Uterus (tissue), 4 donors: ENCODE data around the gene ANKRD63. TPM values are rescaled to one million over a fixed set of nuclear protein-coding genes. Genes with fewer than 3 reads are reported as not detected.

Experiments
- DNase-seq, 2 donors: peaks; one replicate each; pipeline ENCODE4 v3.0.0-alpha.2; 2019 to 2020
- H3K27ac ChIP-seq, 2 donors: fragments of 200-600 bp; sonication (generic); 1 replicate in 1 of 2; 2 replicates in 1 of 2; pipeline ENCODE4 v1.5.1; 2016 to 2018
- H3K27me3 ChIP-seq, 2 donors: fragments of 200-600 bp; sonication (generic); one replicate each; pipeline ENCODE4 v1.5.1; 2018 to 2019; ENCODE audit warnings: control low read depth in 1 of 2
- H3K36me3 ChIP-seq, 2 donors: fragments of 200-600 bp; sonication (generic); one replicate each; pipeline ENCODE4 v1.5.1; 2019; ENCODE audit warnings: control low read depth in 1 of 2
- H3K4me1 ChIP-seq, 2 donors: fragments of 200-600 bp; sonication (generic); one replicate each; pipeline ENCODE4 v1.5.1; 2018 to 2019; ENCODE audit warnings: control low read depth in 1 of 2
- H3K4me3 ChIP-seq, 2 donors: fragments of 200-600 bp; sonication (generic); 1 replicate in 1 of 2; 2 replicates in 1 of 2; pipeline ENCODE4 v1.5.1; 2018 to 2019; ENCODE audit warnings: mild to moderate bottlenecking in 1 of 2
- H3K9me3 ChIP-seq, 2 donors: fragments of 200-600 bp; sonication (generic); one replicate each; pipeline ENCODE4 v1.5.1; 2019; ENCODE audit warnings: control low read depth in 1 of 2
- POLR2A ChIP-seq, 2 donors: fragments of 450-650 bp; IDR thresholded peaks; one replicate each; pipeline ENCODE4 v1.6.1; 2016; ENCODE audit warnings: antibody characterized with exemption in 2 of 2, mild to moderate bottlenecking in 1 of 2, moderate library complexity in 1 of 2
- intact Hi-C: fragments of 100-400 bp; cut with DNase I; formaldehyde crosslinking; loops from one replicate; pipeline ENCODE4 v1.15.1; 2023; ENCODE audit warnings: low total_unique reads
- total RNA-seq, 4 donors: library from RNA; depleted of rRNA in 3 of 4; stranded (reverse); fragments of >200 nt in 3 of 4; gene quantifications; one replicate each; pipeline versions ENCODE4 v1.1.0 to v1.2.4, GENCODE V29; 2014 to 2023
- TF ChIP-seq, protein P1 (sequence below), 4 experiments: fragments of 200-600 bp in 2 of 4; fragments of 450-650 bp in 2 of 4; sonication (generic) in 2 of 4; IDR thresholded peaks; one replicate each; pipeline ENCODE4 v1.5.1; 2016 to 2019; ENCODE audit warnings: antibody characterized with exemption in 4 of 4, mild to moderate bottlenecking in 2 of 4, moderate library complexity in 1 of 4
- donor health status: DM: yes; HTN: yes; CAD: no.

Gene ANKRD63
- total RNA-seq, 4 donors from 2014 or later: 0.28 to 0.52 TPM; not detected in 2

- intact Hi-C loops: no loop called here
- TF ChIP-seq POLR2A (IDR thresholded peaks at IDR 0.05): no peak
- no peaks in the 10 kb centered on the region for H3K9me3 ChIP-seq
- H3K36me3 ChIP-seq: no peaks in the 10 kb centered on the region
- H3K27ac ChIP-seq: no peak overlapping the region
- H3K4me1 ChIP-seq: no peaks in the 10 kb centered on the region
- no peaks in the 10 kb centered on the region for H3K27me3 ChIP-seq
- H3K4me3 ChIP-seq: no peak overlapping the region
- no peak for DNase-seq
These were observed 24.0 kb upstream of the ANKRD63 start for GRCh38 chr15:40306908-40307307.

- intact Hi-C loops: no loop called here
- no peak for TF ChIP-seq POLR2A (IDR thresholded peaks at IDR 0.05)
- TF ChIP-seq, protein P1, sequence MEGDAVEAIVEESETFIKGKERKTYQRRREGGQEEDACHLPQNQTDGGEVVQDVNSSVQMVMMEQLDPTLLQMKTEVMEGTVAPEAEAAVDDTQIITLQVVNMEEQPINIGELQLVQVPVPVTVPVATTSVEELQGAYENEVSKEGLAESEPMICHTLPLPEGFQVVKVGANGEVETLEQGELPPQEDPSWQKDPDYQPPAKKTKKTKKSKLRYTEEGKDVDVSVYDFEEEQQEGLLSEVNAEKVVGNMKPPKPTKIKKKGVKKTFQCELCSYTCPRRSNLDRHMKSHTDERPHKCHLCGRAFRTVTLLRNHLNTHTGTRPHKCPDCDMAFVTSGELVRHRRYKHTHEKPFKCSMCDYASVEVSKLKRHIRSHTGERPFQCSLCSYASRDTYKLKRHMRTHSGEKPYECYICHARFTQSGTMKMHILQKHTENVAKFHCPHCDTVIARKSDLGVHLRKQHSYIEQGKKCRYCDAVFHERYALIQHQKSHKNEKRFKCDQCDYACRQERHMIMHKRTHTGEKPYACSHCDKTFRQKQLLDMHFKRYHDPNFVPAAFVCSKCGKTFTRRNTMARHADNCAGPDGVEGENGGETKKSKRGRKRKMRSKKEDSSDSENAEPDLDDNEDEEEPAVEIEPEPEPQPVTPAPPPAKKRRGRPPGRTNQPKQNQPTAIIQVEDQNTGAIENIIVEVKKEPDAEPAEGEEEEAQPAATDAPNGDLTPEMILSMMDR (IDR thresholded peaks at IDR 0.05): no peak
- Histone ChIP-seq H3K9me3 (no peaks in the 10 kb centered on the region), H3K27ac (no peak overlapping the region), H3K4me1 (no peaks in the 10 kb centered on the region), H3K4me3 (no peak overlapping the region), H3K36me3 (no peaks in the 10 kb centered on the region), H3K27me3 (no peaks in the 10 kb centered on the region)
- DNase-seq: no peak
These were observed 23.5 kb upstream of the ANKRD63 start for GRCh38 chr15:40306371-40306770.

DNA sequence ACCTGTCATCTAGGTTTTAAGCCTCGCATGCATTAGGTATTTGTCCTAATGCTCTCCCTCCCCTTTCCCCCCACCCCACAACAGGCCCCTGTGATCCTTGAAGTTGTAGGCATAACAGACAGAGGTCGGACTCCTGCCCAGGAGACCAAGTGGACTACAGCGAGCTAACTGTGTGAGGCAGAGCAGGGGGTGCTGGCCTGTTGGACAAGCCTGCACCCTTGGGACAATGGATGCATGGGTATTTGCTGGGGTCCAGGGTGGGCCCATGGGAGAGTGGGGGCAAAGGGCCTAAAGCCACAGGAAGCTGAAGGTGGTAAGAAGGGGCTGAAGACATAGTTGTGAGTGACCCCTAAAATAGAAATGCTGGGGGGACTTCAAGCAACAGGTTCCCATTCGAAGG is 22.4 kb upstream of the ANKRD63 start:
- DNase-seq: no peak
- Histone ChIP-seq H3K4me3 (no peak overlapping the region), H3K36me3 (no peaks in the 10 kb centered on the region), H3K9me3 (no peaks in the 10 kb centered on the region), H3K4me1 (no peaks in the 10 kb centered on the region), H3K27me3 (no peaks in the 10 kb centered on the region), H3K27ac (no peak overlapping the region)
- TF ChIP-seq, protein P1 (IDR thresholded peaks at IDR 0.05): no peak
- no peak for TF ChIP-seq POLR2A (IDR thresholded peaks at IDR 0.05)
- intact Hi-C loops: no loop called here

DNA sequence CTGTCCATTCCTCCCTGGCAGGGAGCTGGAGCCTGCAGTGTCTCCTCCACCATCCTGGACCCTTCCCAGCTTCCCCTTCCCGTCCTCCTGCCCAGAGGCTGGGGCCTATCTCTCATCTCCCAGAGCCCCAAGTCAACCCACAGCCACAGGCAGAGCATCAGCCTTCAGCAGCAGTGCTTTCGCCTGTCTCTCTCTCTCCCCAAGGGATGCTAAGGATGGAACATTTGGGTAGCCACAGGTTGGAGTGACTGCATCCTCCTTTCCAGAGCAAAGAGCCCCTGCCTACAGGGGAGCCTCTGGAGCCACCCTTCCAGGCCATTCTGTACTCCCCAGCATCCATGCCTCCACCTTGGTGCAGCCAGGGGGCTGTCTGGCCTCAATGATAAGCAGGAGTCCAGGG is 20.7 kb upstream of the ANKRD63 start:
- no peak overlapping the region for H3K4me3 ChIP-seq
- no peak for DNase-seq
- H3K9me3 ChIP-seq: no peaks in the 10 kb centered on the region
- no peaks in the 10 kb centered on the region for H3K4me1 ChIP-seq
- TF ChIP-seq, protein P1 (IDR thresholded peaks at IDR 0.05): no peak
- no peak for TF ChIP-seq POLR2A (IDR thresholded peaks at IDR 0.05)
- H3K27me3 ChIP-seq: no peaks in the 10 kb centered on the region
- intact Hi-C loops: no loop called here
- no peak overlapping the region for H3K27ac ChIP-seq
- no peaks in the 10 kb centered on the region for H3K36me3 ChIP-seq

- TF ChIP-seq POLR2A (IDR thresholded peaks at IDR 0.05): no peak
- TF ChIP-seq, protein P1 (IDR thresholded peaks at IDR 0.05): no peak
- Histone ChIP-seq H3K27me3 (no peaks in the 10 kb centered on the region), H3K9me3 (no peaks in the 10 kb centered on the region), H3K27ac (no peak overlapping the region), H3K4me1 (no peaks in the 10 kb centered on the region), H3K4me3 (no peak overlapping the region), H3K36me3 (no peaks in the 10 kb centered on the region)
- intact Hi-C loops: no loop called here
- no peak for DNase-seq
These were observed 20.1 kb upstream of the ANKRD63 start for GRCh38 chr15:40302981-40303380.

- H3K4me3 ChIP-seq: no peak overlapping the region
- no peak overlapping the region for H3K27ac ChIP-seq
- H3K27me3 ChIP-seq: no peaks in the 10 kb centered on the region
- TF ChIP-seq, protein P1 (IDR thresholded peaks at IDR 0.05): no peak
- TF ChIP-seq POLR2A (IDR thresholded peaks at IDR 0.05): no peak
- H3K9me3 ChIP-seq: no peaks in the 10 kb centered on the region
- intact Hi-C loops: no loop called here
- DNase-seq: no peak
- H3K36me3 ChIP-seq: no peaks in the 10 kb centered on the region
- H3K4me1 ChIP-seq: no peaks in the 10 kb centered on the region
These were observed 19.5 kb upstream of the ANKRD63 start for GRCh38 chr15:40302288-40302886.
